Loucy (cell line): ENCODE results near the gene CALHM2.

Experiments used
- CTCF ChIP-seq: fragments of 200-600 bp; sonication (generic); conservative IDR thresholded peaks from 2 replicates; pipeline ENCODE4 v1.5.1; 2014; ENCODE audit warnings: mild to moderate bottlenecking, antibody characterized with exemption, low read length
- EZH2phosphoT487 ChIP-seq: fragments of 200-600 bp; IDR thresholded peaks from 2 replicates; pipeline ENCODE4 v1.6.1; 2018; ENCODE audit warnings: antibody characterized with exemption, mild to moderate bottlenecking, moderate library complexity, borderline replicate concordance

- no peak for TF ChIP-seq CTCF
- no peak for TF ChIP-seq EZH2phosphoT487
Observed at GRCh38 chr10:103451091-103451813, 918 bp downstream of the CALHM2 start.
